PC-9 (cell line): Measurements from ENCODE around the gene GFOD2. TPM values are rescaled to one million over a fixed set of nuclear protein-coding genes. Genes with fewer than 3 reads are reported as not detected.

Experiments
- BruUV-seq: library from RNA; stranded (reverse); fragments of 400-500 nt; replicated peaks from 2 replicates; lab custom pipeline; 2021; lab: Mats Ljungman, UMichigan
- CTCF ChIA-PET: fragments of 300-600 bp; sonication (Branson Sonifier 250); formaldehyde crosslinking; loops from one replicate; lab custom pipeline; 2022; ENCODE audit warnings: antibody characterized with exemption; lab: Charles Lee
- POLR2A ChIA-PET: fragments of 300-600 bp; sonication (Branson Sonifier 250); formaldehyde crosslinking; loops from one replicate; lab custom pipeline; 2022; ENCODE audit warnings: antibody characterized with exemption; ENCODE audit not compliant: unreplicated experiment; lab: Charles Lee
- DNase-seq, 2 experiments: peaks; one replicate each; pipeline versions ENCODE4 v3.0.0 to v3.0.0-alpha.2; 2015 to 2022; ENCODE audit warnings: mixed read lengths in 1 of 2
- H2AFZ ChIP-seq: fragments of 200-600 bp; sonication (generic); 2 replicates; pipeline ENCODE4 v1.8.1; 2017; ENCODE audit warnings: antibody characterized with exemption
- H3F3A ChIP-seq: fragments of 200-600 bp; sonication (generic); 2 replicates; pipeline ENCODE4 v1.8.1; 2017; ENCODE audit warnings: antibody characterized with exemption, mild to moderate bottlenecking, low read depth; ENCODE audit not compliant: insufficient read depth
- H3K27ac ChIP-seq: fragments of 200-600 bp; sonication (generic); 2 replicates; pipeline ENCODE4 v1.6.1; 2016; ENCODE audit warnings: mixed run types
- H3K27me3 ChIP-seq: fragments of 200-600 bp; sonication (generic); 2 replicates; pipeline ENCODE4 v1.6.1; 2016; ENCODE audit warnings: low read depth, mixed run types; ENCODE audit not compliant: insufficient read depth
- H3K36me3 ChIP-seq: fragments of 200-600 bp; sonication (generic); 2 replicates; pipeline ENCODE4 v1.6.1; 2016; ENCODE audit warnings: low read depth, mixed run types
- H3K4me1 ChIP-seq: fragments of 200-600 bp; sonication (generic); replicated peaks from 2 replicates; pipeline ENCODE4 v1.6.1; 2016; ENCODE audit warnings: mixed run types; ENCODE audit not compliant: insufficient read depth
- H3K4me2 ChIP-seq: fragments of 200-600 bp; sonication (generic); 2 replicates; pipeline ENCODE4 v1.6.1; 2017; ENCODE audit warnings: mixed run types
- H3K4me3 ChIP-seq: fragments of 200-600 bp; sonication (generic); 2 replicates; pipeline ENCODE4 v1.6.1; 2016; ENCODE audit warnings: mixed run types
- H3K79me2 ChIP-seq: fragments of 200-600 bp; sonication (generic); 2 replicates; pipeline ENCODE4 v1.6.1; 2017; ENCODE audit warnings: low read depth, mixed run types
- H3K9me2 ChIP-seq: fragments of 200-600 bp; sonication (generic); 2 replicates; pipeline ENCODE4 v1.8.1; 2017; ENCODE audit warnings: mild to moderate bottlenecking; ENCODE audit not compliant: insufficient read depth
- H3K9me3 ChIP-seq: fragments of 200-600 bp; sonication (generic); 2 replicates; pipeline ENCODE4 v1.8.1; 2016; ENCODE audit warnings: low read depth; ENCODE audit not compliant: insufficient read depth
- H4K20me1 ChIP-seq: fragments of 200-600 bp; sonication (generic); 2 replicates; pipeline ENCODE4 v1.8.1; 2017; ENCODE audit not compliant: insufficient read depth
- CTCF ChIP-seq: fragments of 200-600 bp; sonication (generic); conservative IDR thresholded peaks from 2 replicates; pipeline ENCODE4 v1.6.1; 2017; ENCODE audit warnings: mixed run types, antibody characterized with exemption, mild to moderate bottlenecking, moderate library complexity
- EZH2 ChIP-seq: fragments of 200-600 bp; sonication (generic); IDR thresholded peaks from 2 replicates; pipeline ENCODE4 v1.8.0; 2017; ENCODE audit warnings: antibody characterized with exemption, low read depth
- intact Hi-C: fragments of 100-400 bp; cut with micrococcal nuclease; formaldehyde crosslinking; loops from one replicate; pipeline ENCODE4 v1.10.0; 2022; ENCODE audit not compliant: unreplicated experiment
- total RNA-seq: library from RNA; stranded (reverse); gene quantifications from 2 replicates; pipeline ENCODE4 v1.2.3, GENCODE V29; 2021

Gene GFOD2
- total RNA-seq, 1 experiment from 2014 or later, result 17.6 TPM

GRCh38 chr16:67663151-67663876, 55.8 kb downstream of the GFOD2 start:
- peak; percentile 39; the same call in 1 of the 2 replicates for TF ChIP-seq CTCF
- no peak for TF ChIP-seq EZH2
- H3K9me3 ChIP-seq, result no peaks in the 10 kb centered on the region
- BruUV-seq, result no TSS peak
- peaks cover 7% of the 10 kb centered on the region for H3K4me1 ChIP-seq
- H3F3A ChIP-seq, result peaks cover 9% of the 10 kb centered on the region
- POLR2A ChIA-PET, result interaction anchor here (0.6 kb wide), 1 partner anchor 78 kb away, joined by 4 read pairs; no protein-coding TSS in a partner anchor
- CTCF ChIA-PET, result interaction anchor here (0.6 kb wide), 1 partner anchor 184 kb away, joined by 4 read pairs; the partner anchor contains the start of gene CENPT
- no peak overlapping the region for H3K4me2 ChIP-seq
- no peak overlapping the region for H3K27ac ChIP-seq
- intact Hi-C loops, result no loop called here
- H3K4me3 ChIP-seq, result no peak overlapping the region
- H2AFZ ChIP-seq, result no peak overlapping the region
- peaks cover 8% of the 10 kb centered on the region for H3K79me2 ChIP-seq
- no peaks in the 10 kb centered on the region for H4K20me1 ChIP-seq
- DNase-seq, result peak in 1 of 2 experiments; percentile 31
- H3K9me2 ChIP-seq, result no peaks in the 10 kb centered on the region
- no peaks in the 10 kb centered on the region for H3K36me3 ChIP-seq
- no peaks in the 10 kb centered on the region for H3K27me3 ChIP-seq

- Histone ChIP-seq H2AFZ (no peak overlapping the region), H3K9me2 (no peaks in the 10 kb centered on the region), H3K4me3 (no peak overlapping the region), H3K4me2 (no peak overlapping the region), H3F3A (peaks cover 9% of the 10 kb centered on the region), H3K79me2 (peaks cover 8% of the 10 kb centered on the region), H3K4me1 (peaks cover 7% of the 10 kb centered on the region), H4K20me1 (no peaks in the 10 kb centered on the region), H3K9me3 (no peaks in the 10 kb centered on the region), H3K27ac (no peak overlapping the region), H3K27me3 (no peaks in the 10 kb centered on the region), H3K36me3 (no peaks in the 10 kb centered on the region)
- intact Hi-C loops, result no loop called here
- ChIA-PET CTCF (no interaction called here), POLR2A (interaction anchor here (0.6 kb wide), 1 partner anchor 144 kb away, joined by 3 read pairs; the partner anchor contains the start of gene TSNAXIP1)
- TF ChIP-seq EZH2, result no peak
- no TSS peak for BruUV-seq
- DNase-seq, result peak in 1 of 2 experiments; percentile 12
These were observed 56.5 kb downstream of the GFOD2 start for GRCh38 chr16:67662653-67663010.

GRCh38 chr16:67661886-67662652, 57.0 kb downstream of the GFOD2 start:
- Histone ChIP-seq H3K9me2 (no peaks in the 10 kb centered on the region), H3K79me2 (peaks cover 8% of the 10 kb centered on the region), H3K27me3 (no peaks in the 10 kb centered on the region), H2AFZ (no peak overlapping the region), H4K20me1 (no peaks in the 10 kb centered on the region), H3K4me1 (peaks cover 7% of the 10 kb centered on the region), H3K27ac (no peak overlapping the region), H3K36me3 (no peaks in the 10 kb centered on the region), H3K4me3 (no peak overlapping the region), H3F3A (peaks cover 9% of the 10 kb centered on the region), H3K4me2 (no peak overlapping the region), H3K9me3 (no peaks in the 10 kb centered on the region)
- ChIA-PET CTCF (no interaction called here), POLR2A (interaction anchor here (0.6 kb wide), 1 partner anchor 145 kb away, joined by 3 read pairs; the partner anchor contains the start of gene TSNAXIP1)
- no peak for TF ChIP-seq EZH2
- TF ChIP-seq CTCF, result no peak
- intact Hi-C loops, result loop anchor here (2.0 kb wide), 2 partner anchors 99 to 141 kb away; partner anchors contain the start of gene CTCF
- BruUV-seq, result no TSS peak
- DNase-seq, result peak in 1 of 2 experiments; percentile 25
